ENCODE data around the gene DDX59. TPM values are rescaled to one million over a fixed set of nuclear protein-coding genes. Genes with fewer than 3 reads are reported as not detected.
"Not testable (repeated sequence)": the region's sequence is repeated elsewhere in the genome, so short reads cannot be mapped to it uniquely, and the experiment has no call there.

Gene DDX59
- total RNA-seq, 3 donors from 2014 or later (not counting 1 experiment from before 2014, with no cell fraction given): 31.9 to 39.9 (median 38.7) TPM

- intact Hi-C loops (cut with micrococcal nuclease): no loop called here
- ATAC-seq: no peak
- H3K9me3 ChIP-seq (ENCODE audit: control insufficient read depth, insufficient read depth, low read length): no peaks in the 10 kb centered on the region
- Mint-ChIP-seq H3K9me3 (no peaks in the 10 kb centered on the region), H3K27me3 (ENCODE audit: low read depth in 2 of 2) (no peaks in the 10 kb centered on the region), H3K36me3 (no peaks in the 10 kb centered on the region), H3K4me1 (no peaks in the 10 kb centered on the region), H3K27ac (no peak overlapping the region), H3K4me3 (no peak overlapping the region)
- no peak for DNase-seq
- H3K36me3 ChIP-seq (ENCODE audit: control insufficient read depth, insufficient read depth, low read length): peaks cover 6% of the 10 kb centered on the region
- WGBS (ENCODE audit: insufficient coverage): 96% methylated on average over 6 of the region's 7 CpGs
- no peak for TF ChIP-seq CTCF (IDR thresholded peaks at IDR 0.05)
- no peak overlapping the region for H3K4me3 ChIP-seq (ENCODE audit: low read length)
- no peak overlapping the region for H3K27ac ChIP-seq (ENCODE audit: low read length)
- H3K4me1 ChIP-seq (ENCODE audit: control insufficient read depth, insufficient read depth, low read length): no peaks in the 10 kb centered on the region
- H3K27me3 ChIP-seq (ENCODE audit: control insufficient read depth, insufficient read depth, low read length): no peaks in the 10 kb centered on the region
These were observed 31.6 kb downstream of the DDX59 start for GRCh38 chr1:200638073-200638472.

- Mint-ChIP-seq H3K27ac (no peak overlapping the region), H3K4me1 (no peaks in the 10 kb centered on the region), H3K4me3 (no peak overlapping the region), H3K9me3 (no peaks in the 10 kb centered on the region), H3K36me3 (no peaks in the 10 kb centered on the region), H3K27me3 (ENCODE audit: low read depth in 2 of 2) (no peaks in the 10 kb centered on the region)
- ATAC-seq (no peak), DNase-seq (no peak)
- WGBS (ENCODE audit: insufficient coverage): 100% methylated on average over 1 of the region's 2 CpGs
- Histone ChIP-seq H3K27ac (ENCODE audit: low read length) (no peak overlapping the region), H3K4me1 (ENCODE audit: control insufficient read depth, insufficient read depth, low read length) (no peaks in the 10 kb centered on the region), H3K36me3 (ENCODE audit: control insufficient read depth, insufficient read depth, low read length) (peaks cover 6% of the 10 kb centered on the region), H3K27me3 (ENCODE audit: control insufficient read depth, insufficient read depth, low read length) (no peaks in the 10 kb centered on the region), H3K4me3 (ENCODE audit: low read length) (no peak overlapping the region), H3K9me3 (ENCODE audit: control insufficient read depth, insufficient read depth, low read length) (no peaks in the 10 kb centered on the region)
- no peak for TF ChIP-seq CTCF (IDR thresholded peaks at IDR 0.05)
- intact Hi-C loops (cut with micrococcal nuclease): no loop called here
These were observed 33.0 kb downstream of the DDX59 start for GRCh38 chr1:200636681-200637080.

- H3K4me3 ChIP-seq (ENCODE audit: low read length): no peak overlapping the region
- H3K9me3 Mint-ChIP-seq: no peaks in the 10 kb centered on the region
- no peaks in the 10 kb centered on the region for H3K36me3 ChIP-seq (ENCODE audit: control insufficient read depth, insufficient read depth, low read length)
- ATAC-seq (no peak), DNase-seq (no peak)
- no peak overlapping the region for H3K4me3 Mint-ChIP-seq
- intact Hi-C loops (cut with micrococcal nuclease): no loop called here
- H3K9me3 ChIP-seq (ENCODE audit: control insufficient read depth, insufficient read depth, low read length): no peaks in the 10 kb centered on the region
- H3K27ac ChIP-seq (ENCODE audit: low read length): no peak overlapping the region
- 100% methylated on average over 1 of the region's 2 CpGs for WGBS (ENCODE audit: insufficient coverage)
- no peak for TF ChIP-seq CTCF (IDR thresholded peaks at IDR 0.05)
- H3K4me1 ChIP-seq (ENCODE audit: control insufficient read depth, insufficient read depth, low read length): no peaks in the 10 kb centered on the region
- no peaks in the 10 kb centered on the region for H3K27me3 ChIP-seq (ENCODE audit: control insufficient read depth, insufficient read depth, low read length)
- H3K27me3 Mint-ChIP-seq (ENCODE audit: low read depth in 2 of 2): no peaks in the 10 kb centered on the region
- no peaks in the 10 kb centered on the region for H3K36me3 Mint-ChIP-seq
- no peaks in the 10 kb centered on the region for H3K4me1 Mint-ChIP-seq
- H3K27ac Mint-ChIP-seq: no peak overlapping the region
These were observed 35.2 kb downstream of the DDX59 start for GRCh38 chr1:200634261-200635122.

GRCh38 chr1:200631375-200631774, 38.3 kb downstream of the DDX59 start:
- Histone ChIP-seq H3K36me3 (ENCODE audit: control insufficient read depth, insufficient read depth, low read length) (no peaks in the 10 kb centered on the region), H3K9me3 (ENCODE audit: control insufficient read depth, insufficient read depth, low read length) (no peaks in the 10 kb centered on the region), H3K27ac (ENCODE audit: low read length) (no peak overlapping the region), H3K4me3 (ENCODE audit: low read length) (no peak overlapping the region), H3K27me3 (ENCODE audit: control insufficient read depth, insufficient read depth, low read length) (no peaks in the 10 kb centered on the region), H3K4me1 (ENCODE audit: control insufficient read depth, insufficient read depth, low read length) (peaks cover 7% of the 10 kb centered on the region)
- no peaks in the 10 kb centered on the region for H3K4me1 Mint-ChIP-seq
- H3K9me3 Mint-ChIP-seq: no peaks in the 10 kb centered on the region
- H3K27me3 Mint-ChIP-seq (ENCODE audit: low read depth in 2 of 2): no peaks in the 10 kb centered on the region
- intact Hi-C loops (cut with micrococcal nuclease): no loop called here
- no peak overlapping the region for H3K27ac Mint-ChIP-seq
- no peak overlapping the region for H3K4me3 Mint-ChIP-seq
- WGBS (ENCODE audit: insufficient coverage): no CpG with 5 or more reads among the region's 1 CpG
- no peak for TF ChIP-seq CTCF (IDR thresholded peaks at IDR 0.05)
- DNase-seq (no peak), ATAC-seq (no peak)
- no peaks in the 10 kb centered on the region for H3K36me3 Mint-ChIP-seq

GRCh38 chr1:200630515-200630899, 39.2 kb downstream of the DDX59 start:
- ATAC-seq; H3K9me3 Mint-ChIP-seq; H3K4me3 ChIP-seq (ENCODE audit: low read length); H3K27ac ChIP-seq (ENCODE audit: low read length); H3K4me1 ChIP-seq (ENCODE audit: control insufficient read depth, insufficient read depth, low read length); H3K4me1 Mint-ChIP-seq; H3K9me3 ChIP-seq (ENCODE audit: control insufficient read depth, insufficient read depth, low read length); intact Hi-C loops (cut with micrococcal nuclease); H3K27me3 Mint-ChIP-seq (ENCODE audit: low read depth in 2 of 2); DNase-seq; H3K36me3 ChIP-seq (ENCODE audit: control insufficient read depth, insufficient read depth, low read length); H3K27me3 ChIP-seq (ENCODE audit: control insufficient read depth, insufficient read depth, low read length); H3K27ac Mint-ChIP-seq; H3K4me3 Mint-ChIP-seq; H3K36me3 Mint-ChIP-seq: not testable (repeated sequence)
- 95% methylated on average over 7 of the region's 8 CpGs for WGBS (ENCODE audit: insufficient coverage)
